Body of pancreas (tissue), 4 donors: ENCODE measurements around the gene IQCN.

ENCODE experiments used
- CTCF ChIP-seq, 7 experiments: fragments of 450-650 bp in 4 of 7; fragments of 200-600 bp in 3 of 7; sonication (generic) in 3 of 7; IDR thresholded peaks; one replicate each; pipeline ENCODE4 v1.5.1; 2016 to 2019; ENCODE audit warnings: antibody characterized with exemption in 7 of 7
- POLR2A ChIP-seq, 3 donors: fragments of 450-650 bp; IDR thresholded peaks; one replicate each; pipeline ENCODE4 v1.6.1; 2016; ENCODE audit warnings: antibody characterized with exemption in 3 of 3, mild to moderate bottlenecking in 2 of 3

DNA sequence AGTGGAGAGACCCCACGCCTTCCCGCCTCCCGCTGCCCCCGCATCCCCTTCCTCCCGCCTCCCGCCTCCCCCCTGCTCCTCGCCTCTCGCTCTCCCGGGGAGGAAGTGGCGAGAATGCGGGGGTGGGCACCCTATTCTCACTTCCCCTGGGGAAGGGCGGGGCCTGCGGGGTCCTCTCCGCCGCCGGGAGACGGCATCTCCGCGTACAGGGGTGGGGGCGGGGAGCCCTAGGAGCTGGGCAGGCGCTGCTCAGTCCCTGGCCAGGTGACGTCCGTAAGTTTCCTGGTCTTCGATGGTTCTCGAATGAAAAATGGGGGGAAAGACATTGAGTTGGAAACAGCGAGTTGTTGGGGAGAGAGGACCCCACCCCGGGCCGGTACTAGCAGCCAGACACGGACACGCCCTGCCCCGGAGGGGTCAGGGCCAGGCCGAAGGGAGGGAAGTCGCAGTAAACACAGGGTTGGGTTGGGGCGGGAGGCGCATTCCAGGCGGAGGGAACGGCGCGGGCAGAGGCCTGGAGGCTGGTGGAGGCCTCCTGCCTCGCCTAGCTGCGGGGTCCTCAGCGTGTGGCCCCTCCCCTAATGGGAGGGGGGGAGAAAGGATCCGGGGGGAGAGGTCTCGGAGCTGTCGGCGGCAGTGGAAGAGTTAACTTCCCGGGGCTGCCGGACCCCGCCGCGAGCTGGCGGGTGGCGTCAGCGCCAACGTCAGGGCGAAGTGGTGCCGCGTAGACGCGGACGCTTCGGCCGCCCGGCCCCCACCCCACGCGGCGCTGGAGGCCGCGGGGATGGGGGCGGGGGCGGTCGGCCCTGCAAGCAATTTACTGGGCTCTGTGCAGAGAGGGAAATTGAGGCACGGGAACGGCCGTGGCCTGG is 17.6 kb upstream of the IQCN start:
- TF ChIP-seq CTCF (IDR thresholded peaks at IDR 0.05) = no peak
- TF ChIP-seq POLR2A (IDR thresholded peaks at IDR 0.05) = peak; percentile 46 to 80 (median 74)
